ENCODE data around the gene MCF2. TPM values are rescaled to one million over a fixed set of nuclear protein-coding genes. Genes with fewer than 3 reads are reported as not detected.

The MCF2 gene
- total RNA-seq, 1 experiment from 2014 or later: 0.07 TPM

GRCh38 chrX:139543920-139544319, 164.0 kb downstream of the MCF2 start:
- H3K27ac ChIP-seq (ENCODE audit: low read length): no peak overlapping the region
- H3K9ac ChIP-seq (ENCODE audit: low read length): no peak overlapping the region
- no peaks in the 10 kb centered on the region for H3K9me3 ChIP-seq (ENCODE audit: low read length)
- no peaks in the 10 kb centered on the region for H3K36me3 ChIP-seq (ENCODE audit: insufficient read depth, low read length)
- H3K4me2 ChIP-seq (ENCODE audit: low read depth, low read length, poor library complexity, severe bottlenecking): no peak overlapping the region
- no peaks in the 10 kb centered on the region for H4K20me1 ChIP-seq (ENCODE audit: insufficient read depth, low read depth, low read length)
- no peaks in the 10 kb centered on the region for H3K9me2 ChIP-seq (replicated peaks; ENCODE audit: insufficient read depth, low read length)
- H3K4me3 ChIP-seq (ENCODE audit: low read length): no peak overlapping the region
- no peaks in the 10 kb centered on the region for H3K27me3 ChIP-seq (ENCODE audit: low read length)
- H3K4me1 ChIP-seq (ENCODE audit: low read length): no peaks in the 10 kb centered on the region
- no peaks in the 10 kb centered on the region for H3K79me2 ChIP-seq (ENCODE audit: low read length)
- no peak for DNase-seq
- H2AFZ ChIP-seq (ENCODE audit: low read length): no peak overlapping the region

- H3K4me2 ChIP-seq (ENCODE audit: low read depth, low read length, poor library complexity, severe bottlenecking): no peak overlapping the region
- no peaks in the 10 kb centered on the region for H4K20me1 ChIP-seq (ENCODE audit: insufficient read depth, low read depth, low read length)
- DNase-seq: no peak
- H3K9me3 ChIP-seq (ENCODE audit: low read length): no peaks in the 10 kb centered on the region
- no peaks in the 10 kb centered on the region for H3K79me2 ChIP-seq (ENCODE audit: low read length)
- H3K27ac ChIP-seq (ENCODE audit: low read length): no peak overlapping the region
- H3K27me3 ChIP-seq (ENCODE audit: low read length): no peaks in the 10 kb centered on the region
- no peak overlapping the region for H3K4me3 ChIP-seq (ENCODE audit: low read length)
- no peak overlapping the region for H2AFZ ChIP-seq (ENCODE audit: low read length)
- H3K36me3 ChIP-seq (ENCODE audit: insufficient read depth, low read length): no peaks in the 10 kb centered on the region
- no peak overlapping the region for H3K9ac ChIP-seq (ENCODE audit: low read length)
- no peaks in the 10 kb centered on the region for H3K4me1 ChIP-seq (ENCODE audit: low read length)
- H3K9me2 ChIP-seq (replicated peaks; ENCODE audit: insufficient read depth, low read length): no peaks in the 10 kb centered on the region
These were observed 165.3 kb downstream of the MCF2 start for GRCh38 chrX:139542652-139543051.

GRCh38 chrX:139538907-139539790, 168.8 kb downstream of the MCF2 start:
- Histone ChIP-seq H3K27me3 (ENCODE audit: low read length) (no peaks in the 10 kb centered on the region), H3K9me2 (replicated peaks; ENCODE audit: insufficient read depth, low read length) (no peaks in the 10 kb centered on the region), H3K4me1 (ENCODE audit: low read length) (peaks cover 6% of the 10 kb centered on the region), H3K79me2 (ENCODE audit: low read length) (no peaks in the 10 kb centered on the region), H3K9me3 (ENCODE audit: low read length) (no peaks in the 10 kb centered on the region; the same call in 1 of the 2 replicates), H2AFZ (ENCODE audit: low read length) (no peak overlapping the region), H3K27ac (ENCODE audit: low read length) (no peak overlapping the region), H3K9ac (ENCODE audit: low read length) (no peak overlapping the region), H4K20me1 (ENCODE audit: insufficient read depth, low read depth, low read length) (no peaks in the 10 kb centered on the region), H3K36me3 (ENCODE audit: insufficient read depth, low read length) (no peaks in the 10 kb centered on the region), H3K4me3 (ENCODE audit: low read length) (no peak overlapping the region), H3K4me2 (ENCODE audit: low read depth, low read length, poor library complexity, severe bottlenecking) (no peak overlapping the region)
- no peak for DNase-seq

- no peaks in the 10 kb centered on the region for H3K79me2 ChIP-seq (ENCODE audit: low read length)
- no peak for DNase-seq
- no peaks in the 10 kb centered on the region for H3K27me3 ChIP-seq (ENCODE audit: low read length)
These were observed 174.5 kb downstream of the MCF2 start for GRCh38 chrX:139533444-139533843.

GRCh38 chrX:139532834-139533233, 175.1 kb downstream of the MCF2 start:
- Histone ChIP-seq H4K20me1 (ENCODE audit: insufficient read depth, low read depth, low read length) (no peaks in the 10 kb centered on the region), H3K9me2 (replicated peaks; ENCODE audit: insufficient read depth, low read length) (no peaks in the 10 kb centered on the region), H3K27ac (ENCODE audit: low read length) (no peak overlapping the region), H3K79me2 (ENCODE audit: low read length) (no peaks in the 10 kb centered on the region), H3K9me3 (ENCODE audit: low read length) (no peaks in the 10 kb centered on the region; the same call in none of the 2 replicates), H3K4me3 (ENCODE audit: low read length) (no peak overlapping the region; the same call in 1 of the 2 replicates), H3K4me2 (ENCODE audit: low read depth, low read length, poor library complexity, severe bottlenecking) (no peak overlapping the region), H2AFZ (ENCODE audit: low read length) (no peak overlapping the region), H3K4me1 (ENCODE audit: low read length) (peaks cover 25% of the 10 kb centered on the region), H3K27me3 (ENCODE audit: low read length) (no peaks in the 10 kb centered on the region), H3K36me3 (ENCODE audit: insufficient read depth, low read length) (no peaks in the 10 kb centered on the region), H3K9ac (ENCODE audit: low read length) (no peak overlapping the region)
- no peak for DNase-seq

More at GRCh38 chrX:139533444-139533843, 174.5 kb downstream of the MCF2 start:
- H3K9ac ChIP-seq (ENCODE audit: low read length): no peak overlapping the region
- H3K27ac ChIP-seq (ENCODE audit: low read length): no peak overlapping the region
- peaks cover 25% of the 10 kb centered on the region for H3K4me1 ChIP-seq (ENCODE audit: low read length)
- no peaks in the 10 kb centered on the region for H3K36me3 ChIP-seq (ENCODE audit: insufficient read depth, low read length)
- no peak overlapping the region for H3K4me2 ChIP-seq (ENCODE audit: low read depth, low read length, poor library complexity, severe bottlenecking)
- H3K9me3 ChIP-seq (ENCODE audit: low read length): no peaks in the 10 kb centered on the region; the same call in none of the 2 replicates
- H3K9me2 ChIP-seq (replicated peaks; ENCODE audit: insufficient read depth, low read length): no peaks in the 10 kb centered on the region
- H4K20me1 ChIP-seq (ENCODE audit: insufficient read depth, low read depth, low read length): no peaks in the 10 kb centered on the region
- peak overlapping the region; percentile 19; the same call in 1 of the 2 replicates for H3K4me3 ChIP-seq (ENCODE audit: low read length)
- H2AFZ ChIP-seq (ENCODE audit: low read length): no peak overlapping the region

Small RNA genes lying within 50 kb of the gene (small RNA-seq; reads per million reads assigned to genes)
- 0.20 reads per million for gene RF01210

Other genes starting within 250 kb of the MCF2 start
- gene F9, start 177.4 kb downstream of the MCF2 start, total RNA-seq (2014; rRNA removed; shearing (Covaris generic); ENCODE audit: low replicate concordance): not detected in 2 replicates
- gene ATP11C, start 224.9 kb upstream of the MCF2 start, total RNA-seq (2014; rRNA removed; shearing (Covaris generic); ENCODE audit: low replicate concordance): 28.2 and 37.4 TPM in 2 replicates